ENCODE data around the gene MCC.

DNA sequence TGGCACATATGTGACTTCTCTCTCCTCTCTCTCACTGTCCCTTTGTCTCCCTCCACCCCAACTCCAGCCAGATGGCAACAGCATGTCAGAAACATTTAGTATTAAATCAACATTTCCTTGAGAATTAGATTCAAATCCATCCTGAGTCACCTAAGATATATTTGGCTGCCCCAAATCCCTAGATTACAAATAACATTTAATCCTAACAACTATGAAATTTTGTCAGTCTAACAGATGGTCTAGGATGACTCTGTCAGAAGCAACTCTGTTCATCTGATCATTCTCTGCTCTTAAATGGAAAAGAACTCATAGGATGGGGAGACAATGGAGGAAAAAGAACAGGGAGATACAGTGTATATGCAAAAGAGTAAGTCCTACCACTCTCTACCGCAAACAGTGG is 254.6 kb downstream of the MCC start:
- TF ChIP-seq, protein P1, sequence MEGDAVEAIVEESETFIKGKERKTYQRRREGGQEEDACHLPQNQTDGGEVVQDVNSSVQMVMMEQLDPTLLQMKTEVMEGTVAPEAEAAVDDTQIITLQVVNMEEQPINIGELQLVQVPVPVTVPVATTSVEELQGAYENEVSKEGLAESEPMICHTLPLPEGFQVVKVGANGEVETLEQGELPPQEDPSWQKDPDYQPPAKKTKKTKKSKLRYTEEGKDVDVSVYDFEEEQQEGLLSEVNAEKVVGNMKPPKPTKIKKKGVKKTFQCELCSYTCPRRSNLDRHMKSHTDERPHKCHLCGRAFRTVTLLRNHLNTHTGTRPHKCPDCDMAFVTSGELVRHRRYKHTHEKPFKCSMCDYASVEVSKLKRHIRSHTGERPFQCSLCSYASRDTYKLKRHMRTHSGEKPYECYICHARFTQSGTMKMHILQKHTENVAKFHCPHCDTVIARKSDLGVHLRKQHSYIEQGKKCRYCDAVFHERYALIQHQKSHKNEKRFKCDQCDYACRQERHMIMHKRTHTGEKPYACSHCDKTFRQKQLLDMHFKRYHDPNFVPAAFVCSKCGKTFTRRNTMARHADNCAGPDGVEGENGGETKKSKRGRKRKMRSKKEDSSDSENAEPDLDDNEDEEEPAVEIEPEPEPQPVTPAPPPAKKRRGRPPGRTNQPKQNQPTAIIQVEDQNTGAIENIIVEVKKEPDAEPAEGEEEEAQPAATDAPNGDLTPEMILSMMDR (IDR thresholded peaks at IDR 0.05; ENCODE audit: insufficient read depth, low read depth, low read length), result no peak
- TF ChIP-seq EZH2 (IDR thresholded peaks at IDR 0.05; ENCODE audit: insufficient read depth, low read length), result no peak
